Limb (tissue), 2 donors: ENCODE data around the gene TEAD1.
A peak's percentile ranks its signal among the peaks of the same experiment; 100 is the strongest.
"Not testable (repeated sequence)": the region's sequence is repeated elsewhere in the genome, so short reads cannot be mapped to it uniquely, and the experiment has no call there.

ENCODE experiments used
- DNase-seq, 2 donors: peaks; one replicate each; pipeline ENCODE4 v3.0.0-alpha.2; 2016; ENCODE audit errors: extremely low spot score in 2 of 2

TEAD1 gene

DNA sequence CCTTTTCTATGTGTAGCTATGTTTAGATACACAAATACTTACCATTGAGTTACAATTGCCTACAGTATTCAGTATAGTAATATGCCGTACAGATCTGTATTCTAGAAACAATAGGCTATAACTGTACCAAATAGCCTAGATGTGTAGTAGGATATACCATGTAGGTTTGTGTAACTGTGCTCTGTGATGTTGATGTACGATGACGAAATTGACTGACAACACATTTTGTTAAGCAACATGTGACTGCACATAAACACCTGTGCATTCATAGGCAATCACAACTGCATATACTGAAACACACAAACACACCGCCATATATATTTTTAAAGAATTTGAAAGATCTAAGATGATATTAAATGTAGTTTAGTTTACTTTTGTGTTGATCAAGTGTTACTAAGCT lies 60.4 kb downstream of the TEAD1 start:
- no peak for DNase-seq

DNA sequence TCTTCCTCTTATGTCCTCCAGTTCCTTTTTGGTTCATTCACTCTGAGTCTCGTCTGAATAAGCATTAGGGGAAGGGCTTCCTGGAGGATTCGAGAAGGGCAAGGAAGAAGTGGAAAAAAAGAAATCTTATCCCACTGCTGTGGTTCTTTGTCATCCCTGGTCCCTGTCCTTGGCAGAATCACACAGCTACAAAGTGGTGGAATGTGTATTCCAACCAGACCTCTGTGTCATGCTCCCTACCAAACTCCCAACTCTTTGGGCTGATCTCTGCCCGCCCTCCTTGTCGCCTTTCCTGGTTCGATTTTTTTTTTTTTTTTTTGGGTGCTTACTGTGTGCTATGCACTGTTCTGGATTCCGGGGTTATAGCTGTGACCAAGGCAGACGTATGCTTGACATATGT lies 61.0 kb downstream of the TEAD1 start:
- no peak for DNase-seq

DNA sequence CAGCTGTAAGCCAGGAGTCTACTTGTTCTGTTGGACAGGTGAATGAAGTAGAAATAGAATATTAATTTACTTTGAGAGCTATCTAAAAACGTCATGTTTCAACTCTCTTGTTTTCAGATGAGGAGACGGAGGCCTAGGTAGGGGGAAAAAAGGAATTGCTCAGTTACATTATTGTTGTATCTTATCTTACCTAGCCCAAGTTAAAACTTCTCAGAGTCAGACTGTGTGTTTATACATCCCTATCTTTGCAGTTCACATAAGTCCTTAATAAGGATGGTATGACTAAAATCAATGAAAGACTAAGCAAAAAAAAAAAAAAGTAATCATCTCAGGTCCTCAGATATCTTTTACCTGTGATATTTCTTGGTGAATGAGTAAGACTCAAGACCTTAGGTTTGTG lies 62.8 kb downstream of the TEAD1 start:
- DNase-seq = no peak

DNA sequence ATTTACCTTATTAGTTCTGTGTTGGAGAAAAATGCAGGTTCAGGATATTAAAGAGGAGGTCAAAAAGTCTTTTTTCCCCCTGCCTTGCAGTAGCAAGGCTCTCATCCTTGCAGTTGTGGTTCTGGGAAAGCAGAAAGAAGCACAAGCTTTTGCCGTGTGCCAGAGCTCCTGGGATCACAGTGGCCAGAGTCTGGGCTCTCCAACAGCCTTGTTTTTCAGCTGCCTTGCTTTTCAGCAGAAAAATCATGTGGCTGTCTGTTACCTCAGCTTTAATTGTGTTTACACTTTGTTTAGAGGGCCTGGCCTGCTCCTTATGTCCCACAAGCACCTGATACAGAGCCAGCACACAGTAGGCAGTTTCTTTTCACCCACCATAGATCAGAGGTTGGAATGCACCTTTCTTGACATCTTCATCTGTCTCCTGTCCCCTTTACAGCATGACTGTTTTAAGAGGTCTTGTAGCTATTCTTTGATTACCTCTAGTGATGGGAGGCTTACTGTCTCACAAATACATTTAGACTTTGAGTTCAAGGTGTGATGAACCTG lies 67.5 kb downstream of the TEAD1 start:
- DNase-seq = no peak

DNA sequence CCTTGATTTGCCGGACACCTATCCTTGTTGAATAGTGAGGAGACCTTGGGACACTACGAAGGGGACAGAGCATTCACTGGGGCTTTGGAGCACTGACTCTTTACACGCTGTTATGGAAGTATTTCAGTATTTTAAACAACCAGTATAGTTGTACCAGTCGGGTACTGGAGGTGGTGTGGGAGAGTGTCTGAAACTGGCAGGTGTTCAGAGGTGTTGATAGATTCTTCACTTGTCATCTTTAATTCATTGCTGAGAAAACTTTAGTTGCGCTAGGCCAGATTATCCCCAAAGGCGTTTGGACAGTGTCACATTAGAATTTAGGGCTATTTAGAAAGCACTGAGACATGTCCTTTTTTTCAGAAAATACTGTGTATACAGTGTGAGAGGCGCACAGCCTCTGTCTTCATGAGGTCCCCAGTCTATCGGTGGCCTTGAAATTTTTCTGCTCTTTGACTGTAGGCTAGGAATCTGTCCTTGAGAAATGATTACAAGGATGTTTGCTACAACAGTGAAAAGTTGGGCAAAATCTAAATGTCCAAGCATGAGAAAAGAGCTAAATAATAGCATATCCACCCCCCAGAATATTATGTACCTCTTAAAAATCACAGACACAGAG lies 69.7 kb downstream of the TEAD1 start:
- DNase-seq = no peak

DNA sequence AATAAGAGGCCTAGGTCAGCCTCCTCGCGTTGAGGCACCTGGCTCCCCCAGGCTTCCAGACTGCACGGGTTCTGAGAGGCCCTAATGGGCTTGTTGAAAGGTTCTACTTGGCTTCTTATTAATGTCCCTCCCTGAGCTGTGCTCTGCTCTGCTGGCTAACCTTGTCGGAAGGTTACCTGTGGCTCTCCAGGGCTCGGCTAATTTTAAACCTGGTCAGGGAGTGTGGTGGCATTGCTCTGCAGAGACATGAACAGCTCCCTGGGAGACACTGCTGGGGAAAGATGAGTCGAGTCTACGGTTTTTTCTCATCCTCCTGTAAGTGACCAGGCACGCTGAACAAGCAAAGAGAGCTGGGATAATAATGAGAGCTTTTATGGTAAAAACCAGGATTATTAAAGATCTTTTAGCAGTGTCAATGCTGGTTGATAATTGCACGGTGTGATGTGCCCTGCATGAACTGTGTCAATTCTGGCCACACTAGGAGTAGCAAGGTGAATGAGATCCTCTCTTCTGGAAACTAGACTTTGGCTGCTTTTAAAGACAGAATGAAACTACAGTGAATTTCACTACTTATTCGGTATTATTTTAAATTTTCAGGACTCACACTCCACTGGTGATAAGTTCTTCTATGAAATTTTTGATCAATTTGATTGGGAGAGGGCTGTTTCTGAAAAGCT lies 70.7 kb downstream of the TEAD1 start:
- no peak for DNase-seq

DNA sequence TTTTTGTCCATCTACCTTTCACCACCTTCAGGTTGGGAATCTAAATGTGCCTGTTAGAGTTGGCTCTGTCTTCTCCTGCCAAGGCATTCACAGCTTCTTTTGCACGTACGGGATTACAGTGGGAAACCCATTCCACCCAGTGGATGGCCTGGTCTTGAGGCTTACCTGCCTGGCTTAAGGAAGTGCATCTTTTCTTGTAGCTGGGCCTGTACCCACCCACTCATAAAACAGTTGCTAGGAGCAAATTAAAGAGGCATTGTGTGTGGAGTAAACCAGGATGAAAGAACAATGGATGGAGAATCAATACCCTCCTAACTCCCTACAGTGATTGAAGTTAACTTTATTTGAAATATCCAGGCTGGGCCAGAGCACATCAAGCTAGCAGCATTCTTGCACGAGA lies 71.6 kb downstream of the TEAD1 start:
- DNase-seq = no peak

DNA sequence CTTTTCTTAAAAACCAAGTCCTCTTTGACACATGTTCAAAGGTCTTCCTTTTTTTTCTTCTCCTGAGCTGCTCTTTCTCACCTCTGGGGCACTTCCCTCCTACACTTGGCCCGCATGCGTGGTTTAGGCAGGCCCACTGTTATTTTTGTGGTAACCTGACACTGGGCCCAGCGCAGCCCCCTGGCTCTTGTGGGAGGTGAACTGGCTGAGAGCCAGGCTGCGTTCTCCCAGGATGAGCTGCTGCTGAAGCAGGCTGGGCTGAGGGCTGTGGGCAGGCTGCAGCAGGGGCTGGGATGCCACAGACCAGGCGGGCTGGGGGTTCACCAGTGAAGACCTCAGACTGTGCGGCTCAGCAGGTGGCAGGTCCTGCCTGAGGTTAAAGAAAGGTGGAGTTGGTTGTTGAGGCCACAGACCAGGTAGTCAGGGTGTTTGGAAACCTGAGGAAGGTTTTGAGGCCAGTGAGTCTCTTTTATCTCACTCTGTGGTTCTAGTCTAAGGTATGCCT lies 72.4 kb downstream of the TEAD1 start:
- DNase-seq = peak; percentile 44 to 84

DNA sequence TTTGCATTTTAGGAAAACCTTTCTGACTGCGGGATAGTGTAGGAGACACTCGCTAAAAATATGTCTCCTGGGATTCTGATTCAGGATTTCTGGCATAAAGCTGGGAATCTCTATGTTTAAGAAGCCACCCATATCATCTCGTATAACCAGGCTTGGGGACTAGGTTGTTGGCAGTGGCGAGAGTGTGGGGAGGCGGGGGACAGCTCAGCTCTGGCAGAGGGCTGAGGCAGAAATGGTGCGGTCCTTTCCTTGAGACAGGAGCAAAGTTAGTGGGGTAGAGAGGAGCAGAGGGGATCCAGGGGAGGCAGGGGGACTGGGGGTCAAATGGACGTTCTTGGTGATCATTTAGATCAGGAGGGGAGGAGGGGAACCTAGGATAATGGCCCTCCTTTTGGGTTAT lies 74.3 kb downstream of the TEAD1 start:
- DNase-seq = no peak

DNA sequence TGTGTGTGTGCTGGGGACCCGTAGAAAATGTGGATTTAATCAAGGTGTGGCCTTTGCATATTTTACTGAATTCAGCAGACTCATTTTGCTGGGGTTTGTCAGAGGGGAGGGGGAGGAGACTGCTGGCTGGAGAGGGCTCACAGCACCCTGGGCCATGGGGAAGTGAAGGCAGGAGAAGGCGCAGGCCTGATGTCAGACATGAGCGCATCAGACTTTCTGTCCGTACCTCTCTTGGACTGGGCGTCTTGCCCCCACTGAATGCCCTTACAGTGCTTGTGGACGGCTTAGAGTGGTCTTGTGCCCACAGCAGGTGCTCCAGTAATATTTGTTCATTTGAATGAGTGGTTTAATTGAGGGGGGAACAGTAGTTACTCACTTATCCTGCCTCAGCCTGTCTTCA lies 75.2 kb downstream of the TEAD1 start:
- no peak for DNase-seq

DNA sequence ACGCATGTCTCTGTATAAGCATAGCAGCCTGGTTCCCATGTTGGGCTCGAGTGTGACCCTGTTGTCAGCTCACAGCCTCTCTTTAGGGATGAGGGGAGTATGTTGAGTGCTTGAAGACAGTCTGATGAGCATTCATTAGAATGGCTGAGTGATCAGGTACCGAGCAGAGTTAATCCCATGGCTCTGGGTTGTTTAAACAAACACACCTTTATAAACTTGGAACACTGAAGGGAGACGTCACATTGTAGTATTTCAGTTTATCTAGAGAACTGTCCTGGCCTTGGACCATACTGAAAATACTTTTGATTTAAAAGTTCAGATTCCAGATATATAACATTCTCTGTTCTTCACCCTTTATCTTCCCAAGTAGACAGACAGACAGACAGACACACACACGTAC lies 76.0 kb downstream of the TEAD1 start:
- no peak for DNase-seq

DNA sequence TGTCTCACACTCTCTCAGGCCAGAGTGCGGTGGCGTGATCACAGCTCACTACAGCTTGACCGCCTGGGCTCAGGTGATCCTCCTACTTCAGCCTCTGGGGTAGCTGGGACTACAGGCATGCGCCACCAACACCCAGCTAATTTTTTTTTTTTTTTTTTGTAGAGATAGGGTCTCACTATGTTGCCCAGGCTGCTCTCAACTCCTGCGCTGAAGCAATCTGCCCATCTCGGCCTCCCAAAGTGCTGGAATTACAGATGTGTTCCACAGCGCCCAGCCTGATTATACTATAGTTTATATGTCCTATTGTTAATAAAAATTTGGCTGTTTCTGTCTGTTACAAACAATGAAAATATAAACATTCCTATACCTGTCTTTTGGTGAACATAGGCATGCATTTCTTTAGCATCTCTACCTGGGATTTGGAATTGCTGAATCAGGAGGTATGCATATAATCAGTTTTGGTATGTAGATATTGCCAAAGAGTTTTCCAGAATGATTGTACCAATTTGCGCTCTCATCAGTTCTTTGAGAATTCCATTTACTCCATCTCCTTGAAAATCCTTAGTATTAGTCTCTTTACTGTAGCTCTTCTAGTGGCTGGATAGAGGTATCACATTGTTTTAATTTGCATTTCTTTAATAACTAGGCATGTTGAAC lies 78.8 kb downstream of the TEAD1 start:
- no peak for DNase-seq

DNA sequence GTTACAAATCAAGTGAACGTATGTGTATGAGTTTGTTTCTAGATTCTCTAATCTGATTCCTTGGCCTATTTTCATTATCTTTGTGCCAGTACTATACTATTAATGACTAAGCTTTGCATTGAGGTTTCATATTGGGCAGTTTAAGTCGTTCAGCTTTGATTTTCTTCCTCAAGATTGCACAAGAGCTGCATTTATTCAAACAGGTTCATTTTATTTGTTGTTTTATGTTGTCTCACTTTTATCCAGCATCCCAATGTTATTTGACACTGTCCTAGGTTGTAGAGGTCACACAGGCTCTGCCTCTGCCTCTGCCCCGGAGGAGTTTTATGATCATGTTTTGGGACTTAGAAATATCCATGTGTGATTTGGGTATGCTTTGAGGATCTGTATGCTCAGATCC lies 79.8 kb downstream of the TEAD1 start:
- no peak for DNase-seq

DNA sequence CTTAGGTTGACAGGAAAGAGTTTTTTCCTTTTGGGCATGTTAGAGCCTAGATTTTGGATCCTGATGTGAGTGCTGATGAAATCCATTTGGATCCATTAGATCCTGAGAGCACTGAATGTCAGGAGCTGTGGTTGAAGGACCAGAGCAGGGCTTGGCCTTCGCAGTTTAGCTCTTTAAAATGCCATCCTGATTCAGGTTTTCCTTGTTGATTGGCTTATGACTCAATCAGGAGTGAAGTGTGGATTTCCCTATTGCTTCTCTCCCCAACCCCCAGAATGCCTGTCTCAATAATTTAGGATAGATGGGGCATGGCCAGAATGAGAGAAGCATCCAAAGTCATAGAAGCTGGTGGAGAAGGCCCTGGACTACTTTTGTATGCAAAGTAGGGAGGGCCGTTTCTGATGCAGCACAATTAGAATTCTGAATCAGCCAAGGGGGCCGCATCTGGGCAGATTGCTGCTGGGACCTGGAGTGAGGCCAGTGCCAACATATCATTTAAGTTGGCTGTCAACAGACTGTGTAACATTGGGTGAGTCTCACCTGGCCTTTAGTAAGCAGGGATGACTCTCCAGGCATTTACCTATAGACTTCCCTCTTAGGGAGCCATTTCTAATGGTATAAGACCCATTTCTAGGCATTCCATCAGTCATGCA lies 80.5 kb downstream of the TEAD1 start:
- DNase-seq = no peak

DNA sequence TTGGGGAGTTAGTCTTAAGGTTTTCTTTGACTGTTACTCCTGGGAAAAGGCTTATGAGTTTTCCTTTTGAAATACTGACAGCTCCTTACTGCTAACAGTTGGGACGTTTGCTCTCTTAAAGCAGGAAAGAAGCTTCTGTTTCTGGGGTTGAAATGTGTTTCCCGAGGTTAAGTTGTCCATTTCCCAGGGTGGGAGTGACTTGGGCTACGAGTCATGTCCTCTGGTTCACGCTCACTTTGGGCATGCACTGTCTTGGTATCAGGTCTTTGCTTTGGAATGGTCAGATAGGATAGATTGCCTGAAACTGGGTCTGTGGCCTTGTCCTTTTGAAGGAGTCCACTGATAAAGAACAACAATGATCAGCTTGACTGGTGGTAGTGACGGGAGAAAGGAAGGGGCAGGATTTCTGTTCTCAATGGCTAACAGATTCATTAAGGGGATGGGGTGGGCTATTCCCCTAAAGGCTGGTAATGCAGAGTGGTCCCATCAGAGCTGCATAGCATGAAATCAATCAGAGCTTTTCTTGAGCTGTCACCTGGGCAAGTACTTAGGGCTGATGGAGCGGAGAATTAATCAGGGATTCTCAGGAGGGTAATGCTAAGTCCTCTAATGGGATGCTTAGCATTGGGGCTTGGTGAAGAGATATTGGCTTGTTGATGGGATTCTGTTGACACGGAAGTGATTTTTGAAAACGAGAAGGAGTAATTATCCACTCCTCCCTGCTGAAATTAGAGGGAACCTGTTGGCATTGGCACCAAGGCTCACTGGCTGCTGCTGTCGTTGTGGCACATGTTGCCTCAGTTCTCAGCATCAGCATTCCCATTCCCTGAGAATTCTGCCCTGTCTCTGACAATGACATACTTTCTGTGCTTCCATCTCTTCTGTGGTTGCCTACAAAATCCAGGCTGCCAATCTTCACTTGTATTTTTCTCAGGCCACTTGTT lies 81.6 kb downstream of the TEAD1 start:
- DNase-seq = no peak

DNA sequence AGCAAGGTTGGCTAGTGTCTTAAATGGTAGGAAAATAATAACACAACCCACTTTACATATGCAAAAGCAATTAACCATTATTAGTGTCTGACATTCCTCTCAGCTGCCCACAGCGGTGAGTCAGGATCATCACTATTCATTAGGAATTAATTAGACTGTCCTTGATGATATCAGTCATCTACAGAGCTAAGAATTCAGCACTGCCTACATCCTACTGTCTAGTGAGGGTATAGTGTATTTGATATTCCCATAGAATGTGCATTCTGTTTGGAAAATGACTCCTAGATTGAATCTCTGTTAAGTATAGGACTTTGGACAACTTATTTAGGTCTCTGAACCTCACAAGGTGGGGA lies 82.2 kb downstream of the TEAD1 start:
- no peak for DNase-seq

DNA sequence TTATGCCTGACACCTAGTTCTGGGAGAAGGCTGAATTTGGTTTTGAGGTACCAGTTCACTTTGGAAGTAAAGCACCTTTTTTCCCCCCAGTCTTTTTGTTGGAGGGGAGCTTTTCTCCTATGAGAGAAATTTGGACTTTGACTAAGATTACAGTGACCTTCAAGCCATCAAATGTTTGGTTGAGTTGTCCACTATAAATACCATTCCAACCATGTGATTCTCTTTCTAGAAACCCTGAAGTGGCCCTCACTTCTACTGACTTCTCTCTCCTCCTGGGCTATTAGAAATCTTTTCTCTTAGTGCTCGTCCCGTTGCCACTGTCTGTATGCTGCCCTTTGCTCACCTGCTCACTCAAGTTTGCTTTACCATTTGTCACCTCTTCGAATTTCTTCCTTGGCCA lies 82.6 kb downstream of the TEAD1 start:
- no peak for DNase-seq

DNA sequence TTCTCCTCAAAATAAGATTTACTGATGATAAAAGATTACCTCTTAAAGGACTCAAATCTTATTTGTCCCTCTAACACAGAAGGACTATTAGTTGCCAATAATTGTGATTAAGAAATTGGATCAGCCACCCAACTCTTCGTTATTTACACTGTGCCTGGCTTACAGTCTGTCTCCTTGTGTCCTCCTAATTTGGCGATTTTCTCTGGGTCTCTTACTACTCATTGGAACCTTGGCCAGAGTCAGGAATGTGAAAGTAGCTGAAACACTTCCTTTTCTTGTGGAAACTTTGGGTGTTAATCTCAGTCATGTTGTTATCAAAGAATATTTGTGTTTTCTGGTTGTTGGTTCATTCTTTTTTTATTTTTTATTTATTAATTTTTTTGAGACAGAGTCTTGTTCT lies 83.2 kb downstream of the TEAD1 start:
- no peak for DNase-seq

DNA sequence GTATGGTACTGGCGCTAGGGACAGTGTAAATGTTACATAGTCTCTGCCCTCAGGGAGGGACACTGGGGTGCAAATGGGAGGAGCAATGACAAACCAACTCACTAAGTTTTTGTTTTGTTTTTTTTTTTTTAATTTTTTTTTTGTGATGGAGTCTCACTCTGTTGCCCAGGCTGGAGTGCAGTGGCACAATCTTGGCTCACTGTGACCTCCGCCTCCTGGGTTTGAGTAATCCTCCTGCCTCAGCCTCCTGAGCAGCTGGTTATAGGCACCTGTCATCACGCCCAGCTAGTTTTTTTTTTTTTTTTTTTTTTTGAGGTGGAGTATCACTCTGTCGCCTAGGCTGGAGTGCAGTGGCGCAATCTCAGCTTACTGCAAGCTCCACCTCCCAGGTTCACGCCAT lies 83.9 kb downstream of the TEAD1 start:
- DNase-seq = not testable (repeated sequence)

DNA sequence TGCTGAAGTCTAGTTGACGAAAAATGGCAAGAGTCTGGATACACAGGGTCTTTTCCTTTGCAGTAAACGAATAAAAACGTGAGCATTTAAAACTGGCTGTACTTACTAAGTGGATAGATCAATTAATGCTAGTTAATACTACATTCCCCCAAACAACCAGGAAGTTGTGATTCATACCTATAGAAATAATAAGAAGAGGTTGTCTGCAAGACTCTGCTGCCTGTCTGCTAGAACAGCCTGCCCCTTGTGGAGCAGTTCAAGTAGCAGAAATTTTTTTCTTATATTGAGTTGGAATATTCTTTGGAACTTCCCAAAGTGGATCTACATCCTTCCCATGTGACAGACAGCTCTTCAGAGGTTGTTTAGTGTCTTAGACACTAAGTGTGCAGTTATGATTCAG lies 86.8 kb downstream of the TEAD1 start:
- DNase-seq = no peak

DNA sequence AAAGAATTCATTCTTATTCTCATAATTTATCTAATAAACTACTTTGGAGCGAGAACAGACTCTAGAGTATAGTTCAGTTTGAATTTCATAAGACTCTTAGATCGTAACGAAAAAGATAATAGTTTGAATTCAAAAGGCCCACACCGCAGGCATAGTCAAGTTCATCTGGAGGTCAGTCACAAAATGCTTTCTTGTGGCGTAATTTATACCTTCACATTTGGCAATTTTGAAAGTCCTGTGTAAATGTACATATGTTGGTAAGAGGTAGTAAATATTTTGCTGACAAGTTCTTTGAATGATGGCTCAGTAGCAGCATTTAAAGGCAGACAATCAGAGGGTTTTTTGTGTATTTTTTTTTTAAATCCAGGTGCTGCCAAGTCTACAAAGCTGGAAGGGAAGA lies 88.1 kb downstream of the TEAD1 start:
- DNase-seq = no peak
